Left forelimb (tissue), 1 donor: ENCODE data around the gene B4GALNT2.
"Not testable (repeated sequence)": the region's sequence is repeated elsewhere in the genome, so short reads cannot be mapped to it uniquely, and the experiment has no call there.

Experiments used
- DNase-seq: peaks from one replicate; pipeline ENCODE4 v3.0.0-alpha.2; 2018; ENCODE audit warnings: low spot score

B4GALNT2 gene, protein sequence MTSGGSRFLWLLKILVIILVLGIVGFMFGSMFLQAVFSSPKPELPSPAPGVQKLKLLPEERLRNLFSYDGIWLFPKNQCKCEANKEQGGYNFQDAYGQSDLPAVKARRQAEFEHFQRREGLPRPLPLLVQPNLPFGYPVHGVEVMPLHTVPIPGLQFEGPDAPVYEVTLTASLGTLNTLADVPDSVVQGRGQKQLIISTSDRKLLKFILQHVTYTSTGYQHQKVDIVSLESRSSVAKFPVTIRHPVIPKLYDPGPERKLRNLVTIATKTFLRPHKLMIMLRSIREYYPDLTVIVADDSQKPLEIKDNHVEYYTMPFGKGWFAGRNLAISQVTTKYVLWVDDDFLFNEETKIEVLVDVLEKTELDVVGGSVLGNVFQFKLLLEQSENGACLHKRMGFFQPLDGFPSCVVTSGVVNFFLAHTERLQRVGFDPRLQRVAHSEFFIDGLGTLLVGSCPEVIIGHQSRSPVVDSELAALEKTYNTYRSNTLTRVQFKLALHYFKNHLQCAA

DNA sequence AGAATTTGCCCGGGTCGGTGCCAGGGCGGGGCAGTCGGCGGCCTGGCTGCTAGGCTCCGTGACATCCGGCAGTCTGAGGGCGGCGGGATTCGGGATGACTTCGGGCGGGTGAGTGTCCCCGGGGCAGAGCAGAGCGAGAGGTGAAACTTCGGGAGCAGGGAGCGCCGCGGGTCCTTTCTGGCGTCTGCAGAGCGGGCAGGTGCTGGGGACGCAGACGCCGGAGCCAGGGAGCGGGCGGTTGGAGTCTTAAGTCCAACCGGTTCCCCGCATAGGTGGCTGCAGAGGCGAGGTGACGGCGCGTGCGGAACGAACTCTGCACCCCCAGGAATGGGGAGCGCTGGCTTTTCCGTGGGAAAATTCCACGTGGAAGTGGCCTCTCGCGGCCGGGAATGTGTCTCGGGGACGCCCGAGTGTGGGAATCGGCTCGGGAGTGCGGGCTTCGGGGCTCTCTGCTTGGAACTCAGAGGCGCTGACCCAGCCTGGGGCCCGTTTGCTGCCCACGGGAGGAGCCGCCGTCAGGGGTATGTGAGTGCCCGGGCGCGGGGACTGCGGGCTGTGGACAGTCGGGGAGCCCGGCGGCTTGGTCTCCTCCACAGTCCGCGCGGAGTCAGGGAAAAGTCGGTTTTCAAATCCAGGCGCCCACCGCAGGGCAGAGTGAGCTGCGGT lies at the start of gene B4GALNT2:
Gene B4GALNT2 (plus strand): TSS at position 71 of the 666 bp plus-strand sequence. CDS start 24 bp downstream, at position 95.
- no peak for DNase-seq

DNA sequence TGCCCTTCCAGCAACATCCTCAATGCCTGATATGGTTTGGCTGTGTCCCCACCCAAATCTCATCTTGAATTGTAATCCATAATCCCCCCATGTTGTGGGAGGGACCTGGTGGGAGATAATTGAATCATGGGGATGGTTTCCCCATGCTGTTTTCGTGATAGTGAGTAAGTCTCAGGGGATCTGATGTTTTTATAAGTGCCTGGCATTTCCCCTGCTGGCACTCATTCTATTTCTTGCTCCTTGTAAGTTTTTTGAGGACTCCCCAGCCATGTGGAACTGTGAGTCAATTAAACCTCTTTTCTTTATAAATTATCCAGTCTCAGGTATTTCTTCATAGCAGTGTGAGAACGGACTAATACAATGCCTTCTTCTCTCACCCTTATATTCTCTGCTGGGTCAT lies 47.5 kb upstream of the B4GALNT2 start:
- DNase-seq = not testable (repeated sequence)

DNA sequence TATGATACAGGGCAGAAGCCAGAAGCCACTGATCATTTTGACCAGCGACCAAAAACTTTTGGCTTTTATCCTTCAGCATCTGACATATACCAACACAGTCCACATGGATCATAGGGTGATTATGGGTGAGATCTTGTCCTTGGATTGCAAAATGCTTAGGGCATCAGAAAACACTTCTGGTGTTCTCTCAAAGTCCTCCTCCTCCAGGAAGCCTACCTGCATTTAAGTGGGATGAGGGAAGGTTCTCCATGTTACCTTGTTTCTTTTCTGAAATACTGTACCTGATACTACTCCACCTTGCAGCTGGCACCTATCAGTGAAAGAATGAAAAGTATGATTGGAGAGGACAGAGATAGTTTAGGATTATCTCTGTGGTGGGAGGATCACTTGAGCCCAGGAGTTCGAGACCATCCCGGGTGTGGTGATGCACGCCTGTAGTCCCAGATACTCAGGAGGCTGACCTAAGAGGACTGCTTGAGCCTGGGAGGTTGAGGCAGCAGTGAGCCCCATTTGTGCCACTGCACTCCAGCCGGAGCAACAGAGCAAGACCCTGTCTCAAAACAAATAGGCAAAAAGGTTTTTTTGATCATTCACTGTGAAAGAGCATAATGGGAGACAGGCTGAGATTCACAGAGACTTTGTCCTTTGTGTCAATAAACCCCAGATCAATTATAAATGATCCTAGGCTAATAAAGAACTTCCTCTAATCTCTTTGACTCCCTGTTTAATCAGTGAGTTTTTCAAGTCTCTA lies 46.8 kb upstream of the B4GALNT2 start:
- DNase-seq = no peak

DNA sequence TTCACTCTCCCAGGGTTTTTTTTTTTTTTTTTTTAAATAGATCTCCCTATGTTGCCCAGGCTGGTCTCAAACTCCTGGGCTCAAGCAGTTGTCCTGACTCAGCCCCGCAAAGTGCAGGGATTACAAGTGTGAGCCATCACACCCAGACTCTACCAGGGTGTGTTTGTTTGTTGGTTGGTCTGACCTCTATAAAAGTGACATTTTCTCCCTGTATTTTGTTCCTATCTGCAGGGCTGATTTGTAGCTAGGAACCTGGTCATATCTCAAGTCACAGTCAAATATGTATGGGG lies 46.3 kb upstream of the B4GALNT2 start:
- DNase-seq = no peak

DNA sequence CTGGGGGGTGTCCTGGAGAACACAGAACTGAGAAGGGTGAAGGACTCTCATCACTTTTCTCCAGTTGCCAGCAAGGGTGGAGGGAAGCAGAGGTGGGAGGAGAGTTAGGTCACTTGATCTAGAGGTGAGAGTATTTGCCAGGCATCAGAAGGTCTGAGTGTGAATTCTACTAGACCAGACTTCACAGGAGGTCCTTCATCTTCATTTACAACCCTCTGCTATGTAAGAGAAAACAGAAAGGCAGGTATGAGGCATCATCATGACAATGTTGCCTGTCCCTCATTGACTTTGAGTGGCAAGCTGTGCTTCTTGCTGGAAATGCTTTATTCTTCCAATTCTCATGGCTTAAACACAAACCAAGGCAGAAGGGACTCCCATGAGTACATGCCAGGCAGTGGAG lies 45.9 kb upstream of the B4GALNT2 start:
- no peak for DNase-seq

DNA sequence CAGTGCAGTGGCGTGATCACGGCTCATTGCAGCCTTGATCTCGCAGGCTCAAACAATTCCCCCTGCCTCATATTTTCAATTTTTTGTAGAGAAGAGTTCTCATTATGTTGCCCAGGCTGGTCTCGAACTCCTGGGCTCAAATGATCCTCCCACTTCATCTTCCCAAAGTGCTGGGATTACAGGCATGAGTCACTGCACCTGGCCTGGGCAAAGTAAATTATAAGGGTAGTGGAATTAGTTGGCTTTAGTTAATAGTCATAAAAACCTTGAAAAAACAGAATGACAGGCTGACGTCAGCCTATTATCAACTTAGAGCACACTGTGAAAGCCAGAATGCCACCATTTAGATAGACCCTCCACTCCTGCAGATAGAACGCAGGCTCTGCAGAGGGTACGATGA lies 43.5 kb upstream of the B4GALNT2 start:
- no peak for DNase-seq

DNA sequence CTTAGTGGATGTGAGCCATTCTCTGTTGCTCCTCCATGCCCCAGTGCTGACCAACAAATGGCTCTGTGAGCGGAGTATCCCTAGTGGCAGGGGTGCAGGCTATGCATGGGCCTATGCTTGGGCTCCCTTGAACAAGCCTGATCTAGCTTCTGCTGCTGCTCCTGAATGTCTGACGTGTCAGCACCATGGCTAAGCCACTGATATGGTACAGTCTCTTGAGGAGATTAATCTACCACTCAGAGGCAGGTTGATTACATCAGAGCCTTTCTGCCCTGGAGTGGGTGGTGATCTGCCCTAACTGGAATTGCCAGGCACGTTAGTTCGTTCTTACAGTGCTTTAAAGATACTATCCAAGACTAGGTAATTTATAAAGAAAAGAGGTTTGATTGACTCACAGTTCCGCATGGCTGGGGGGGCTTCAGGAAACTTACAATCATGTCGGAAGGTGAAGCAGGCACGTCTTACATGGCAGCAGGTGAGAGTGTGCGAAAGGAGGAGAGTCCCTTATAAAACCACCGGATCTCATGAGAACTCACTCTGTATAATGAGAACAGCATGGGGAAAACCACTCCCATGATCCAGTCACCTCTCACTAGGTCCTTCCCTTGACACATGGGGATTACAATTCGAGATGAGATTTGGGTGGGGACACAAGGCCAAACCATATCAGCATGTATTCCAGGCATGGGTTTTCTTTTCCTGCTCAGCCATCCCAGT lies 41.5 kb upstream of the B4GALNT2 start:
- DNase-seq = no peak

DNA sequence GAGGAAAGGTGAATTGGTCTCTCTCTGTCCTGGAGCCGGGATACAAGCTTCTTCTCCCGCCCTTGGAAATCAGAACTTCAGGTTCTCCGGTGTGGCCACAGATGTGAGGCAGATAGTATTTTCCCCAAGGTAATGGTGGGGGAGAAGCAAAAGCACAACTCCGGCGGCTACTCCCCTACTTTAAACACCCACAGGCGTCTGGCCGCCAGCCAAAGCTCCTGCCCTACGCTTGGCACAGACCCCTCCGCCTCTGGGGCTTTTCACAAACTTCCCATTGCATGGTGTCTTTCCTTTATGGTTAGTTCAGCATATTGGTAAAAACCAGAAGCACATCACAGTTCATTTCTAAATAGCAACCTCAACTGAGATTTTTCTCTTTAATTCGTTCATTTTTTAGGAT lies 39.4 kb upstream of the B4GALNT2 start:
- DNase-seq = no peak

DNA sequence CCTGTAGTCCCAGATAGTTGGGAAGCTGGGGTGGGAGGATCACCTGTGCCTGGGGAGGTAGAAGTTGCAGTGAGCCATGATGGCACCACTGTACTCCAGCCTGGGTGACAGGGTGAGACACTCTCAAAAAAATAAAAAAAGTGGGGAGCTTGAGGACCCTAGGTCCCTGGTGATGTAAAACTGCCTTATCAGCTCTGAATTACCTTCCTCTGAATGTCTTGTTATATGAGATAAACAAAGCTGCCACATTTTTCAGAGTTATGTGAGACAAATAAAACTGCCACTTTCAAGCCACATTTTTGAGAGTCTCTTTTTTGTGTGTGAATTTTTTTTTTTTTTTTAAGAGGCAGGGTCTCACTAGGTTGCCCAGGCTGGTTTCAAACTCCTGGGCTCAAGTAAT lies 32.0 kb upstream of the B4GALNT2 start:
- no peak for DNase-seq

DNA sequence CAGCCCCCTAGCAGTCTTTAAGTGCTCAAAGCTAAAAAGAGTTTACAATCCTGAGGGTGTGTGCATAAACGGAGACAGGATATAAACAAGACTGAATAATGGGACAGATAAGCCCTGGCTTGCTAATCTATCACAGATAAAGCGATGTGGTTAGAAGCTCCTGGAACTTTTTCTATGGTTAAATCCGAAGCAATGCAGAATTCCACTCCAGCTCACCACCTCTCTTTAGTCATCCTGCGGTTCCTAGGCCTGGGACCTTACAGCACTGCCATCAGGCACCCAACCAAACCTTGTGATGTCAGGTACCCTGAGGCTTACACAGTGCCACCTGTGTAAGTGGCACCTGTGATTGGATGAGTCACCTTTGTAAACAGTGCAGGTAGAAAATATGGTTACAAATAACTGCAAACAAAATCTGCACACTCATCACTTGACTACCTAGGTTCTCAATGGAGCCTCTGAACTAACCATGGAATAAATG lies 31.5 kb upstream of the B4GALNT2 start:
- no peak for DNase-seq

DNA sequence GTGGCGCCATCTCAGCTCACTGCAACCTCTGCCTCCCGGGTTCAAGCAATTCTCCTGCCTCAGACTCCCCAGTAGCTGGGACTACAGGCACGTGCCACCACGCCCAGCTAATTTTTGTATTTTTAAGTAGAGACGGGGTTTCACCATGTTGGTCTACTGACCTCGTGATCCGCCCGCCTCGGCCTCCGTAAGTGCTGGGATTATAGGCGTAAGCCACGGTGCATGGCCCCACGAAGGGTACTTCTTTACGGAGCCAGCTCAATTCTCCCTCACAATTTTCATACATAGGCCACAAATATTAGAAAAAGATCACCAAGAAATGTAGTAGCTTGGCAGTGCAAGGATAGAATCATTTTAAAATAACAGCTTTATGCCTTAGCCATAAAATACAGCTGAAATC lies 29.2 kb upstream of the B4GALNT2 start:
- DNase-seq = not testable (repeated sequence)

DNA sequence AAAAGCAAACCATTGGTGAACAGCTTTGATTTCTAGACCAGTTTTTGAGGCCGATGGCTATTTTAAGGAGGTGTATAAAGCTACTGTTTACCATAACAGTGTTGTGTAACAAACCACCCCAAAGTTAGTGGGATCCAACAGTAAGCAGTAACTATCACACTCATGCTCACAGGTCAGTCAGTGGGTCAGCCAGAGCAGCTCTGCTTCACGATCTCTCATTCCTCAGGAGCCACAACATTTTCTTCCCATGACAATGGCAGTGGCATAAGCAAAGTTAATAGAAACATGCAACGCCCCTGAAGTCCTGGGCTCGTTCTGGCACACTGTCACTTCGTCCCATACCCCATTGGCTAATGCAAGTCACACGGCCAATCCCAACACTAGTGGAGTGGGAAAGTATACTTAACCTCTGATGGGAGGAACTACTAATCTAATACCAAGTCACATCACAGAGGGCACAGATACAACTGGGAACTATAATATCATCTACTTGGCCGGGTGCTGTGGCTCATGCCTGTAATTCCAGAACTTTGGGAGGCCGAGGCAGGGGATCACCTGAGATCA lies 28.0 kb upstream of the B4GALNT2 start:
- no peak for DNase-seq

DNA sequence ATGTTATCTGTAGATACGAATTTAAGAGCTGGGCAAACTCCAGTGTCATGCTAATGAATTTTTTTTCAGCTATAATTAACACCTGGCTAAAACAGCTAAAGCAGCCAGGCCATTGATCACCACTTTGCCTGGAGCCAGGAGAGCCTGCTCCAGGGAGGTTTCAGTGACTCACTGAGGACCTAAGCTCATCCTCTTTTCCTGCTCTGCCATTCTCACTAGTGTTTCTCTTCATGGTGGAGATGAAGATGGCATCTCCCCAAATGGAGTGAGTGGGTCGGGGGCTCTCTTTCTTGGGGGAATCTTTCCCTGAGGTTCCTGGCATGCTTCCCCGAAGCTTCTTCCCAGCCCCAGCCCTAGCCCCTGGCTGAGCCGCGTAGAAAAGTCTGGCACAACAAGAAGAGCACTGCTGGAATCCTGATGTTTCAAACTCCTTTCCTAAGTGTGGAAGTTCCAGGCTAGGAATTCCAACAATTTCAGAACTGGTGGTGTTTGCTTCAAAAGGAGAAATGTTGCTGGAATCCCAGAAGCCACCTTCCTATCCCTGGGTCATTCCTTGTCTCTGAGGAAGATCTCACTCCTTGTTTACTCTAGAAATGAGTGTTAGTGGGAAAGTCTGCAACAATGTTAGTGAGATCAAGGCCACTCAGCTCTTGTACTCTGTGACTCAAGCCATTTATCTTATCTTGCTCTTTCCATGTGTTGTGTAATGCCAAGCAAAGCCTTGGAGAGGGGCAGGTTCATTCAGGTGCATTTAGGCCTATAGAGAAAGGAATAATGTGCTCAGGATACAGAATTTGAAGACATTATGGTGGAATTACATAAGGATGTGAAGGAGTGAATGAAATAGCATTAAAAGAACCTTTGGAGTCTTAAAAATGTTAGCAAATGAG lies 26.0 kb upstream of the B4GALNT2 start:
- no peak for DNase-seq

DNA sequence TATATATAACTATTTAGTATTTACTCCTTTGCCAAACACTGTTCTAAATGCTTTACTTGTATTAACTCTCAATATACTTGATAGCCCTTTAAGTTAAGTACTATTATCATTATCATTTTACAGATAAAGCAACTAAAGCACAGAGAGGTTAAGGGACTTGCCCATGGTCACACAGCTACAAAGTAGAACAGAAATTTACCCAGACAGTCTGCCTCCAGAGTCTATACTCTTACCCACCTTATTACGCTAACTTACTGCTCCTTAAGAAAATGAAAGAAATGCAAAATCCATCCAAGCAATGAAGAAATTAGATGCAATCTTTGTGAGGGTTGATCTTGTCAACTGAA lies 25.4 kb upstream of the B4GALNT2 start:
- DNase-seq = no peak

DNA sequence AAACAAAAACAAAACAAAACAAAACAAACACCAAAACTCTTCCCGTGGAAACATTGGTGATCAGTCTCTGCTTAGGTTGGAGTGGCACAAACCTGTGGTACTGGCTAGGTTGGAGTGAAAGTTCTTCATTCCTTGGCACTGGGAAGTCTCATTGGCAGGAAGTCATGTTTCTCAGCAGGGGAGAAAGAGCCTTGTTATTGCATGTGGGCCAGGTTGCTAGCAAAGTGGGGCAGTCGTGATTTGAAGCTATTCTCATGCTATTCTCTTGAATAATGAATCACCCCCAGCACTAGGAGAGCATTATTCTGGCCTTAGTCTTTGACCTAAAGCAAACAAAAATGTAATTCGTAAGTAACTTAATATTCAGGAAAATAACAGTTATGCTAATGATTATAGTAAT lies 24.3 kb upstream of the B4GALNT2 start:
- DNase-seq = no peak

DNA sequence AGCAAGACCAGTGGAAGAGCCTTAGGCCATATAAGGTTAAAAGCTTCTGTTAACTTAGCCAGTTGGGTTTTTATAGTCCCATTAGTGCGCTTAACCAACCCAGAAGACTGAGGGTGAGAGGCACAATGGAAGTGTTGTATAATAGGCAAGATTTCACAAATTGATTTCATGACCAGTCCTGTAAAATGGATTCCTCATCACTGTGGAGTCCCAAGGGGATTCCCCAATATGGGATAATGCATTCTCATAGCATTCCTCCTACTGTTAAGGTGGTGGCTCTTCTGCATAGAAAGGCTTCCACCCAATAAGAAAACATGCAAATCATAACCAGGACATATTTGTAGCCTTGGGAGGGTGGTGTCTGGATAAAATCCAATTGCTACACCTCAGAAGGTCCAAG lies 22.1 kb upstream of the B4GALNT2 start:
- DNase-seq = no peak

DNA sequence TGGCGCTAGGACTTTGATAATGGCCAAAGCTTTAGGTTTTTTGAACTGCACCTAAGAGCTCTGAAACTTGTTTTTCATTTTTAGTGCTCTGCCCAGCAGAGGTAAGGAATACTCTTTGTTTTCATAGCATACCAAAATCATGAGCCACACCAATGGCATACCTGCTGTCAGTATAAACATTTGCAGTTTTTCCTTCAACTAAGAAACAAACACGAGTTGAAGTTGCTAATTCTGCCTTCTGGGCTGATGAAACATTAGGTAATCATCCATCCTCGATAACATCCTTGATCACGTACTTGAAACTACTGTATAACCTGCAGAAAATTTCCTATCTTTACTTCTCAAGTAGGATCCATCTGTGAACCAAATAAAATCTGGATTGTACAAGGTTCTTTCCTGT lies 20.6 kb upstream of the B4GALNT2 start:
- DNase-seq = no peak

DNA sequence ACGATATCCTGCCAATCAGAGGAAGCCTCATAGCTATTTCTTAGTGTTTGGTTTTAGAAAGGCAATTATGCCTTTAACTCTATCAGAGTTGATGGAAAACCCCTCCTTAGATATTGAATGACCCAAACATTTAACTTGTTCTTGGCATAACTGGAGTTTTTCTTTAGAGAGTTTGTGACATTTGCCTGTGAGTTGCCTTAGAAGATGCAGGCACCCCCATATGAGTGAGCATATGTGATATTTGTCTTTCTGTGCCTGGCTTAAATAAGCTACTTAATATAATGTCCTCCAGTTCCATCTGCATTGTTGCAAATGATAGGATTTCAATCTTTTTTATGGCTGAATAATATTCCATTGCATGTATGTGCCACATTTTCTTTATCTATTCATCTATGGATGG lies 19.6 kb upstream of the B4GALNT2 start:
- no peak for DNase-seq

DNA sequence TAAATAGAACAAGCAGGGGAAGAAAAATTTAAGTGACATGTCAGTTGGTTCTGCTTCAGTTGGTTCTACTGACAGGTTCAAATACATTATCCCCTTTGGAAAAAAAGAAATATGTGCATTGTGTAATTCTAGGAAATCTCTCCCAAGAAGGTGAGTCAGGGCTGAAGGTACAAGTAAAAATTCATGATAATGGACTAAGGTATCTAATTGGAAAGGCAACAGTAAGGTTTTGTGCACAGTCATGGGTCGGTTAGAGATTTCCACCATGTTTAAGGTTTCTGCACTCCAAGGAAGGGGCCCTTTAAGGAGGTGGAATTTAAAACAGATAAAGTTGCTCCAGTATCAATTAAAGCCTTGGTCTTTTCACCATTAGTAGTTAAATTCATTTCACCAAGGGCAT lies 17.9 kb upstream of the B4GALNT2 start:
- no peak for DNase-seq

DNA sequence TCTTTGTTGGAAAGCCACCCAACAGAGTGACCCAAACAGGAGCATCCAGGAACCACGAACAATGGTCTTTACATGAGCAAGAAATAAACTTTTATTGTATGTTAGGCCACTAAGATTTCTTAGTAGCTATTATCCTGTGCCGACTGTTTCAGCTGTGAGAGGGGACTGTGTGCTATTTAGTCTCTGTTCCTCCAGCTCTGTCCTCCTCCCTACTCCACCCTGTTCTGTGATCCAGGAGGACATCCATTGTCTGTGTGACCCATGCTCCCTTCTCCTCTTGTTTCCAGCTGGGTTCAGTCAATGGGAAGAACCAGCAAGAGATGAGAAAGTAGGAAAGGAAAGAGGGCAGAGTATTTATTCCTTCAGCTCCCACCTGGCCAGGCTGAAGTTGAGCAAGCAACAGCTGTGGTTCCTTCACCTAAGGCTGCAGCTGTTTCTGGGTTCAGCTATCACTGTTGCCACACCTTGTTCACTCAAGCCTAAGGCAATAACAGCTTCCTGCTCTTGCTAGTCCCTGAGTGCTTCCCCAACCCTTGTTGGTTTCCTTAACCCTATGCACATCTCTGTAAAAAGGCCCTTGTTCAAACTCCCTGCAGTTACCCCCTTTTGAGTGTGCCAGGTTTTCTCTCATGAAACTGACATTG lies 14.9 kb upstream of the B4GALNT2 start:
- no peak for DNase-seq
